ENCODE results near the gene PARP12.

Gene PARP12

GRCh38 chr7:139990142-139990535 lies 72.6 kb downstream of the PARP12 start:
- DNase-seq, result no peak

- no peak for DNase-seq
These were observed 73.2 kb downstream of the PARP12 start for GRCh38 chr7:139989366-139990141.

DNA sequence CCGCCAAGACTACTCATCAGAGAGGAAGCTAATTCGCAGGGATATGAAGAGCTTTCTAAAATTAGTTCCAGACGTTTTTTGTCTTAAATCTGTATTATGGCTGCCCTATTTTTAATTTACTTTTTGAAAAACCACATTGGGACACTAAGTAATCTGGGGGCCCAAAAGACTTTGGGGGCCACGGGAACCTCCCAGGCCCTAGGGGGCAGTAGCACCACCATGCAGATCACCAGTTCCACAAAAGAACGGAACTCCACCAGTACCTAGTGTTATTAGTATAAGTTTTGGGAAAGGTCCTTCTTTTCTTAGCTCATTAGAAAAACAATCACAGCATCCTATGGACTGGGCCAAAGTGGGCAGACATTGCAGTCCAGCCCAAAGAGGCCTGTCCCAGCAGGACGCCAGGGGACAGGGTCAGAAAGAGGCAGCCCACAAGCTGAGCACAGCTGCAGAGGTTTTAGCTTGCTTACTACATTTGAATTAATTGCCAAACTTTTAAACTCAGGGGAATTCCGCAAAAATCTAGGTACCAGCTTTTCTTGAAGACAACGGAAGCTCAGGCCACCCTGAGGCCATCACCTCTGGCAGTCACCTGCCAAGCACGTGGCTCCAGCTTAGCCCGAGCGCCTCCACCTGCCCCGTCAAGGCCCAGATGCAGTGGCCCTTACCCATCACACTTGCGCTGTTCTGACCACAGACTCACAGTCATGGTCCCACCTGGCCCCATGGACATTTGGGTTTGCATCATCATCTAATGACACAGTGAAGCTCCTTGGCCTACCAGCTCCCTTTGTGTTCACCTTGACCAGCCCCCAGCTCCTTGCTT lies 74.8 kb downstream of the PARP12 start:
- DNase-seq, result no peak

DNA sequence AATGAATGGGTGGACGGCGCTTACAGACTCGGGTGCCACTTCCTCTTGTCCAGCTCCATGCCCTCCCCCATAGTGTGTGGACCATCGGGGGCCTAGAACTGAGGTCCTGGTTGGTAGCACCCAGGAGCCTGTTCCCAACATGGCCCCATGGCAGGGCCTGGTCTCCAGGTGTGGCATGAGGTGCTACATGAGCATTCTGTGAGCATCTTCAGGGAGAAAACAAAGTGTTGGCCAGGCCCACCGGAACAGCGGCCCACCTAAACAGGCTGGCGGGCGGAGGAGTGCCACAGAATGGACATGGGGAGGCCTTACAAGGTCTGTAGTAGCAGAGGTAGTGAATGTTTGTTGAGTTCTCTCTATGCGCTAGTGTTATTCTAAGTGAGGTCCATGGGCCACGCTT lies 76.9 kb downstream of the PARP12 start:
- DNase-seq, result no peak

DNA sequence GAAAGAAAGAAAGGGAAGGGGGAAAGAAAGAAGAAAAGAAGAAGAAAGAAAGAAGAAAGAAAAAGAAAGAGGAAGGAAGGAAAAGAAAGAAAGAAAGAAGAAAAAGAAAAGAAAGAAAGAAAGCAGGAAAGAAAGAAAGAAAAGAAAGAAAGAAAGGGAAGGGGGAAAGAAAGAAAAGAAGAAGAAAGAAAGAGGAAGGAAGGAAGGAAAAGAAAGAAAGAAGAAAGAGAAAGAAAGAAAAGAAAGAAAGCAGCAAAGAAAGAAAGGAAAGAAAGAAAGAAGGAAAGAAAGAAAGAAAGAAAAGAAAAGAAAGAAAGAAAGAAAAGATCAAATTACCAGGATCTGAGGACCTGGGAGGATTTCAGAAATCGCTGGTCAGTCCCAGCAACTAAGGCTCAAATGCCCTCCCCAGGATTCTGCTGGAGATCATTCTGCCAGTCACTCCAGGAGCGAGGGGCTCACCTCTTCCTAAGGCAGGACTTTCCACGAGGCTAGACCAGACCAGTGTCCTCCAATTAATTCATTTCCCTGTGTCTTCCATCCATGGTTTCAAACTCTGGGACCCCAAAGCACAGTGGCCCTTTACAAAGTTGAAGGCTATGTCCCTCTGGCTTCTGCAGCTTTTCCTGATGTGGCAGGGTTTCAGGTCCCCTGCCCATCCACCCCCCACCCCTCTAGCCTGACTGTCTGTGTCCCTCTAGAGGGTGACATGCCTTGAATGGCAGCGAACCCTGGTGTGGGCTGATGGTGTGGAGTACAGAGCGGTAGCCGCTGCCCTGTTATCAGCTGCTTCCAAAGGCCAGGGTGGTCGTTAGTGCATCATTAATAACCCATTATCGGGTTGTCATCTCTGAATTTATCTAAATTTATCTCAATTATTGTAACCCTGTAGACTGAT lies 77.9 kb downstream of the PARP12 start:
- DNase-seq, result peak; percentile 8

DNA sequence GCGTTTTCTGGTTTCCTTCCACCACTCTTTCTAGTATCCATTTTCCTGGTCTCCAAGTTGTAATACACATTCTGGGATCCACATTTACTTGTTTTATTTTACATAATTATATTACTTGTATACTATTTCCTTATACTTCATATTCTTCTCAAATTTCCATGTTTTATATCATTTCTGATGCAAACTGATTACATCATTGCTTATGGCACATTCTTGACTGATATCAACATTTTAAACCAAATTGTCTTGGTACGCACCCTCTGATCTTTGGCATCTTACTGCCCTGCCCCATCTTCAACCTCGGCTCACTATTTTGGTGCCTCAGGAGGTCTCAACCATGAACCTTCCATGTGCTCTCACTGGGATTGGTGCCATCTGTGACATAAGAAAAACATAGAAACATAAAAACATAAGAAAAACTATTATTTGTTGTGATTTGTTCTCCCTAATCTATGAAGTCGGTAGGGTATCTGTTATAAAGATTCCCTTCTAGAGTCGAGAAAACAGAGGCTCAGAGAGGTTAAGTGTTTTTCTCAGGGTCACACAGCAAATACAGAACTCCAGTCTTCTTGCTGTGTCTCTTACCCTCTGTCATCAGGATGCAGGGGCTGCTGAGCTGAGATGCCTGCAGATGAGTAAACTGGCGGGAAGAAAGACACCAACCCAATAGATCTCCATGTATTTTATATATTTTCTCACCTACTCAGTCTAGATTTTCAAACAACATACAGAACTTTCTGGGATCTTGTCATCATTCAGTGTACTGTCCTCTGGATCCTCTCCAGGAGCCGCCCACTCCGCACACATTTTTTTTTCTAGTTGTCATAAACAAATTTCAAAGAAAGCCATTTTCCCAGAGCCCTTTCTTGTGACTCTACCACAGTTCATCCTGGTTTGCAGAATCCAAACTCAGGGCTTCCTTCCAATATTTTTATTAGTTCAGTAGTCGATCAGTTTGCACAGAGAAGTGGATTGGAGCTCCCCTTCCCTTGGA lies 79.5 kb downstream of the PARP12 start:
- no peak for DNase-seq

DNA sequence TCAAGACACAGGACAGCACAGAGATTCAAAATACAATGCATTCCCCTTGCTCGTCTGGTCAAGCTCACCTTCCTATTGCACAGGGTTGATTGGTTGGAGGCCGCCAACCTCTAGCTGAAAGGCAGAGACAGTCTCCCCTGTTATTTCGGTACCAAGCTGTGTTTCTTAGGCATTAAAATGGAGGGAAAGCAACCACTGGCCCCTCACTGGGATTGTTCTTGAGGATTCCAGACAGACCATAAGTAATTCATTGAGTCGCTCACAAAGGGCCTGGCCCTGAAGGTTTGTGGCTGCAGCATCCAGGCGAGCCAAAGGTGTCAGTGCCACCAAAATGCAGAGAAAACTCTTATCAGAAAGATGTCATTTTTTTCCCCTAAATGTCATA lies 81.2 kb downstream of the PARP12 start:
- DNase-seq, result no peak

DNA sequence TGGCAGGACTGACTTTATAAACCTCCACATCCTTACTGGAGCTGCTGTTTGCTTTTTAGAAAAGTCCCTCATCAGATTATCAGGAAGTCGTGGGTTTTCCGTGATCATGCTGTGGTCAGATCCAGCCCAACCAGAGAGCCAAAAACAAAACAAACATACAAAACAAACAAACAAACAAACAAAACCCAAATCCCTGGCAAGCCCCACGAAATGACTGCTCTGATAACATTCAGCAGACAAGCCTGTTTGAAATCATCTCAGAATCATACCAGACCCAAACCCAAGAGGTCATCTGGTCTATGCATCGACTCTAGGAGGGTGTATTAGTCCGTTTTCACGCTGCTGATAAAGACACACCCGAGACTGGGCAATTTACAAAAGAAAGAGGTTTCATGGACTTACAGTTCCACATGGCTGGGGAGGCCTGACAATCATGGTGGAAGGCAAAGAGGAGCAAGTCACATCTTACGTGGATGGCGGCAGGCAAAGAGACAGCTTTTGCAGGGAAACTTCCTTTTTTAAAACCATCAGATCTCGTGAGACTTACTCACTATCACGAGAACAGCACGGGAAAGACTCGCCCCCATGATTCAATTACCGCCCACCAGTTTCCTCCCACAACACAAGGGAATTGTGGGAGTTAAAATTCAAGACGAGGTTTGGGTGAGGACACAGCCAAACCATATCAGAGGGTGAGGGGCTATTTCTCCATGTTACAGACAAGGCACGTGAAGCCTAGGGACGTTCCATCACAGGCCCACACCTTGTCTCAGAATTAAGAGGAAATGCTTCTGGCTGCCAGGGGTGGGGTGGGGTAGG lies 85.7 kb downstream of the PARP12 start:
- no peak for DNase-seq

DNA sequence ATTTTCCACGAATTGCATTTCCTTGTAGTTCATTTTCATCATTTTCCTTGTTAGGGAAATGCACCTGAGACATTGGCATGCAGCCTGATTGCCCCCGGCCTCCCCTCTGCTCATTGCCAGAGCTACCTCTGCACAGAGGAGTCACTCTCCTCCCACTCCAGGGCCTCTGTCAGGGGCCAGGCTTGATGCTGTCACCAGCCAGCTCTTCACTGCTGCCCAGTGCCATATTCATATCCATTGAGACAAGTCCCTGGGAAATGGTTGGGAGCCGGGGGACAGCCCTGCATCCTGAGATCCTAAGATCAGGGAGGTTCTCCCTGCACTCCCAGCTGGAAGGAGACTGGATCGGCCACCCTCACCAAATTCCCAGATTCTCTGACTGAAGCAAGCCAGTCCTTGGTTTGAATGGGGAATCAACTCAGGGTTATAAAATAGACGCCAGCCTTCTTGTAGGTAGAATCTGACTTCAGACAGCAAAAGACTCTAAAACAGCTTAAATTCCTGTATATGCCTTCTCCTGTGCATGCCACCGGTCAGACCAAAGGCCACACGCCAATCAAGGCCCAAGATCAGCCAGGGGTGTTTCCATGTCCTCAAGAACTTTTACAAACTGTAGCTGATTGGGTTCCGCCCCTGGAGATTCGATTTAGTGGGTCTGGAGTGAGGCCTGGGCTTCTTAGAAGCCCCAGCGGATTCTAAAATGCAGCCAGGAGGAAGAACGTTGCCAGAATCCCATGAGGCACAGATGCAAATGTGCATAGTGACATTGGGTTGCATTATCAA lies 86.5 kb downstream of the PARP12 start:
- DNase-seq, result no peak

GRCh38 chr7:139974179-139974811 lies 88.5 kb downstream of the PARP12 start:
- no peak for DNase-seq
